HEK293T (cell line): ENCODE data around the gene SLC9B2.
A peak's percentile ranks its signal among the peaks of the same experiment; 100 is the strongest.

Experiments
- CTCF ChIA-PET: fragments of 350-600 bp; formaldehyde crosslinking; extraction: SDS; loops from one replicate; lab custom pipeline; 2021; ENCODE audit warnings: antibody characterized with exemption, inconsistent platforms; lab: Yijun Ruan, JAX
- POLR2A ChIA-PET: fragments of 350-600 bp; formaldehyde crosslinking; extraction: SDS; loops from one replicate; lab custom pipeline; 2020; ENCODE audit warnings: antibody characterized with exemption, inconsistent platforms; lab: Yijun Ruan, JAX
- DNase-seq: peaks from one replicate; pipeline ENCODE4 v3.0.0; 2012; ENCODE audit warnings: mixed read lengths; ENCODE audit errors: extremely low spot score
- ARNT ChIP-seq: fragments of 450-650 bp; IDR thresholded peaks from 2 replicates; pipeline ENCODE4 v1.6.1; 2017; ENCODE audit warnings: mild to moderate bottlenecking
- BHLHE40 ChIP-seq: fragments of 450-650 bp; IDR thresholded peaks from 2 replicates; pipeline ENCODE4 v1.6.1; 2016; ENCODE audit warnings: mild to moderate bottlenecking, moderate library complexity, borderline replicate concordance
- CTBP1 ChIP-seq: fragments of 450-650 bp; IDR thresholded peaks from 2 replicates; pipeline ENCODE4 v1.6.1; 2016; ENCODE audit warnings: borderline replicate concordance
- ELF4 ChIP-seq: fragments of 450-650 bp; IDR thresholded peaks from 2 replicates; pipeline ENCODE4 v1.6.1; 2017; ENCODE audit warnings: antibody characterized with exemption
- FOXA1 ChIP-seq: fragments of 450-650 bp; IDR thresholded peaks from 2 replicates; pipeline ENCODE4 v1.6.1; 2016; ENCODE audit warnings: mild to moderate bottlenecking
- FOXK2 ChIP-seq: fragments of 450-650 bp; IDR thresholded peaks from 2 replicates; pipeline ENCODE4 v1.6.1; 2016; ENCODE audit warnings: mild to moderate bottlenecking
- FOXM1 ChIP-seq: fragments of 450-650 bp; IDR thresholded peaks from 2 replicates; pipeline ENCODE4 v1.6.1; 2017; ENCODE audit warnings: mild to moderate bottlenecking, borderline replicate concordance
- HDGF ChIP-seq: fragments of 450-650 bp; IDR thresholded peaks from 2 replicates; pipeline ENCODE4 v1.6.1; 2017; ENCODE audit warnings: antibody characterized with exemption, borderline replicate concordance
- L3MBTL2 ChIP-seq: fragments of 450-650 bp; conservative IDR thresholded peaks from 2 replicates; pipeline ENCODE4 v1.6.1; 2016; ENCODE audit warnings: mild to moderate bottlenecking
- LEF1 ChIP-seq: fragments of 450-650 bp; IDR thresholded peaks from 2 replicates; pipeline ENCODE4 v1.6.1; 2017; ENCODE audit warnings: mild to moderate bottlenecking, borderline replicate concordance
- NFRKB ChIP-seq: fragments of 450-650 bp; IDR thresholded peaks from 2 replicates; pipeline ENCODE4 v1.6.1; 2016; ENCODE audit warnings: mild to moderate bottlenecking, moderate library complexity
- PKNOX1 ChIP-seq: fragments of 450-650 bp; IDR thresholded peaks from 2 replicates; pipeline ENCODE4 v1.6.1; 2016
- SP1 ChIP-seq: fragments of 450-650 bp; IDR thresholded peaks from 2 replicates; pipeline ENCODE4 v1.6.1; 2017
- SUZ12 ChIP-seq: fragments of 450-650 bp; IDR thresholded peaks from 2 replicates; pipeline ENCODE4 v1.6.1; 2016; ENCODE audit warnings: mild to moderate bottlenecking
- TARDBP ChIP-seq: fragments of 450-650 bp; IDR thresholded peaks from 2 replicates; pipeline ENCODE4 v1.6.1; 2016
- ZNF384 ChIP-seq: fragments of 450-650 bp; IDR thresholded peaks from 2 replicates; pipeline ENCODE4 v1.6.1; 2016

The SLC9B2 gene

GRCh38 chr4:103060453-103061148 lies 16.0 kb downstream of the SLC9B2 start:
- no peak for DNase-seq
- ChIA-PET CTCF (no interaction called here), POLR2A (no interaction called here)
- no peak for TF ChIP-seq ARNT
- TF ChIP-seq FOXM1, result no peak
- no peak for TF ChIP-seq LEF1
- no peak for TF ChIP-seq PKNOX1
- no peak for TF ChIP-seq ZNF384
- no peak for TF ChIP-seq FOXA1
- TF ChIP-seq FOXK2, result no peak
- no peak for TF ChIP-seq L3MBTL2
- TF ChIP-seq TARDBP, result no peak
- TF ChIP-seq SUZ12, result no peak
- no peak for TF ChIP-seq NFRKB
- no peak for TF ChIP-seq ELF4
- no peak for TF ChIP-seq BHLHE40
- no peak for TF ChIP-seq SP1
- TF ChIP-seq HDGF, result no peak
- TF ChIP-seq CTBP1, result no peak

DNA sequence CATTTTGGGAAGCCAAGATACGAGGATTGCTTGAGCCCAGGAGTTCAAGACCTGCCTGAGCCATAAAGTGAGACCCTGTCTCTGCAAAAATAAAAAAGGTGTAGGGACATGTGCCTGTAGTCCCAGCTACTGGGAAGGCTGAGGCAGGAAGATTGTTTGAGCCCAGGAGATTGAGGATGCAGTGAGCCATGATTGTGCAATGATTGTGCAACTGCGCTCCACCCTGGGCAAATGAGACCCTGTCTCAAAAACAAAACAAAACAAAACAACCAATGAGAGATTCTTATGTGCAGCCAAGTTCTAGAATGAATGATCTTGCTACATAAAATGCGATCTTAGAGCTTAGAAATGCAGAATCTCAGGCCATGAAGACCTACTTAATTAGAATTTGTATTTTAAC lies 22.5 kb downstream of the SLC9B2 start:
- no peak for TF ChIP-seq BHLHE40
- TF ChIP-seq HDGF, result no peak
- TF ChIP-seq FOXA1, result no peak
- no peak for TF ChIP-seq PKNOX1
- no peak for TF ChIP-seq FOXK2
- no peak for TF ChIP-seq ELF4
- TF ChIP-seq LEF1, result no peak
- no peak for TF ChIP-seq FOXM1
- no peak for TF ChIP-seq SP1
- TF ChIP-seq CTBP1, result no peak
- TF ChIP-seq TARDBP, result no peak
- no peak for TF ChIP-seq L3MBTL2
- no peak for TF ChIP-seq ARNT
- ChIA-PET POLR2A (no interaction called here), CTCF (no interaction called here)
- no peak for DNase-seq

DNA sequence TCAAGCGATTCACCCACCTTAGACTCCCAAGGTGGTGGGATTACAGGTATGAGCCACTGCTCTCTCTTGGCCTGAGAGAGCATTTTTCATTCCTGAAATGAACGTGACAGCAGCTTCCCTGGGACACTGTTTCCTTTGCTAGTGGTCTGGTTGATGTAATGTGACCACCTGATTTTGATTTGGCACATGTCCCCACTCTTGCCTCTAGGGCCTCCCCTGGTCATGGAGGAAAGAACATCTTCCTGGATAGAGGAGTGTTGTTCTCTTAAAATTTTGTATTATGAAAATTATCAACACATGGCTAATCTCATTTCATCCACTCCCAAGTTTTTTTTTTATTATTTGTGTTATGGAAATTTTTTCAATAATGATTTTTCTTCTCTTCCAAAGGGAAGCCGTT lies 23.8 kb downstream of the SLC9B2 start:
- TF ChIP-seq ZNF384 (no peak), NFRKB (no peak), PKNOX1 (no peak), FOXM1 (no peak)
- no peak for DNase-seq
- POLR2A ChIA-PET, result interaction anchor here (0.6 kb wide), 1 partner anchor 361 kb away, joined by 3 read pairs; no protein-coding TSS in a partner anchor
- CTCF ChIA-PET, result interaction anchor here (1.3 kb wide), 1 partner anchor 39 kb away, joined by 4 read pairs; no protein-coding TSS in a partner anchor

DNA sequence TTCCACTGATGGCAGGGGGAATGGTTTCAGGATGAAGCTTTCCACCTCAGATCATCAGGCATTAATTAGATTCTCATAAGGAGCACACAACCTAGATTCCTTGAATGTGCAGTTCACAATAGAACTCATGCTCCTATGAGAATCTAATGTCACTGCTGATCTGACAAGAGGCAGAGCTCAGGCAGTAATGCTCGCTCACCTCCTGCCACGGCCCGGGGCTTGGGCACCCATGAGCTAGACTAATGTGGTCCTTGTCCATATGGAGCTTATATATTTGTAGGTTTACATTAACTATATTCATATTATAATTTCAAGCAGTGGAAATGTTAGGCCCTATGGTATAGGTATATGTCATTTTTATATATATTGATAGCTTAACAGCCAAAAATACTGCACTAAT lies 24.4 kb downstream of the SLC9B2 start:
- ChIA-PET POLR2A (interaction anchor here (0.6 kb wide), 1 partner anchor 361 kb away, joined by 3 read pairs; no protein-coding TSS in a partner anchor), CTCF (interaction anchor here (0.6 to 1.3 kb wide), 3 partner anchors 17 to 39 kb away, joined by 3 to 4 read pairs (median 4); no protein-coding TSS in a partner anchor)
- no peak for DNase-seq
- no peak for TF ChIP-seq FOXK2

DNA sequence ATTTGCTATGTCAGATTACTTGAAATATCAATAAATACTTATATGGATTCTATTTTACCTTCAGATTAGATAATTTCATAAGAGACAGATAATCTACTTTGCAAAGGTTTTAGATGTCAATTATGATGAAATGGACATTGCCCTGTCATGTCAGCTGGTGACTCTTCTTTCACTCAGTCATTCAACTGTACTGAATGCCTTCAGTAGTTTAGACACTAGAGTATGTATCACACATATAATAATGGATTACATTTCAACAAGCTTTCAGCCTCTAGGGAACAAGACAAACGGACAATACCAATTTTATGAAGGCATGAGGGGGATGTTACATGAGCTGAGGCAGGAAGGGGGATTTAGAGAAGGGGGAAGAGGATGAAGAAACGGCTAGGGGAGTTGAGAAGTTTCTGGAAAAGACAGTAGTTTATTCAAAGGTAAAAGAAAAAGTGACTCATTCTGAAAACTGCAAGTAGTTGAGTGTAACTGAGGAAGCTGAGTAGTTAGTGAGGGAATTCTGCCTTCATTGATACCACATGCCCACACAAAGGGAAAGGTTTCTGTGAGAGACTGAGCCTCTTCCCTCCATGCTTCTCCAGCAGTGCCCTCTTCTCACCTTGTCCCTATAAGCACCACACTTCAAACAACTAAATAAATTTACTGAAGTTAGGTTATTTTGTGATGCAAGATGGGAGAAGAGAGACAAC lies 25.7 kb downstream of the SLC9B2 start:
- POLR2A ChIA-PET, result no interaction called here
- DNase-seq, result no peak

GRCh38 chr4:103046416-103047290 lies 29.9 kb downstream of the SLC9B2 start:
- no peak for TF ChIP-seq FOXA1
- TF ChIP-seq BHLHE40, result no peak
- no peak for TF ChIP-seq LEF1
- no peak for TF ChIP-seq NFRKB
- no peak for TF ChIP-seq ARNT
- TF ChIP-seq FOXM1, result no peak
- TF ChIP-seq CTBP1, result no peak
- no peak for TF ChIP-seq ELF4
- TF ChIP-seq PKNOX1, result no peak
- TF ChIP-seq SP1, result no peak
- no peak for TF ChIP-seq L3MBTL2
- TF ChIP-seq ZNF384, result no peak
- no peak for TF ChIP-seq SUZ12
- TF ChIP-seq TARDBP, result no peak
- TF ChIP-seq FOXK2, result no peak
- no peak for TF ChIP-seq HDGF
- CTCF ChIA-PET, result interaction anchor here (0.5 kb wide), 1 partner anchor 47 kb away, joined by 3 read pairs; no protein-coding TSS in a partner anchor
- POLR2A ChIA-PET, result no interaction called here
- peak; percentile 61 for DNase-seq

More for the DNA sequence above, 25.7 kb downstream of the SLC9B2 start:
- CTCF ChIA-PET, result no interaction called here
- no peak for TF ChIP-seq BHLHE40
- TF ChIP-seq ARNT, result no peak
- no peak for TF ChIP-seq TARDBP
- TF ChIP-seq FOXK2, result no peak
- TF ChIP-seq FOXA1, result no peak
